ENCODE data around the gene HTR3B.
"Not testable (repeated sequence)": the region's sequence is repeated elsewhere in the genome, so short reads cannot be mapped to it uniquely, and the experiment has no call there.

The HTR3B gene

DNA sequence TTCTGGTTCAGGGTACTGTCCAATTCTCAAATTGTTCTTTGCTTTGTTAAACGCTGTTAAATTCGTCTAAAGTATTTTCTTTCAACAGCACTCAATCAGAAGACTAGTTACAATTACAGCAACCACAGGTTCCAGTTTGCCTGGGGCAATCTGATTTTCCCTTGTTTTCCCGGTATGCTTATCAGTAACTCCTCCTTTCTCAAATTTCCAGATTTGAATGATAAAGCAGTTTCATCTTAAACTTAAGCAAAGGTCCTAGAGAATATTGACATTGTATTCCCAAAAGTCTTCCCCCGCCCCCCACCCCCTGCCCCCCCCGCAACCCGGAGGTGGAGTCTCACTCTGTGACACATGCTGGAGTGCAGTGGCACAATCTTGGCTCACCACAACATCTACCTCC, 18.7 kb upstream of the HTR3B start:
- DNase-seq, result no peak

DNA sequence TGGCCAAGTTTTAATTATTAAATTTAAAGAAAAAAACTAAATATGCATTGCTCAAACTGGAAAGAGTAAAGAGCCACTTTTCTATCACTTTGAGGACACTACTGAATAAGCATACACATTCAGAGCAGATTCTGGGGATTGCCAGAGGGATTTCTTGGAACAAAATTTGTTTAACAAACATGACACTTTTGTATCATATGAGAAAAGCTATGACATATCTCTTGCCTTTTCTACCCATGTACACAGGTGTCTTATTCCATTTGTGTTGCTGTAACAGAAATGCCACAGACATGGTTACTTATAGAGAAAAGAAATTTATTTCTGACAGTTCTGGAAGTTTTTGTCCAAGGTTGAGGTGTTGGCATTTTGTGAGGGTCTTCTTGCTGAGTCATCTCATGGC, 15.7 kb upstream of the HTR3B start:
- no peak for DNase-seq

DNA sequence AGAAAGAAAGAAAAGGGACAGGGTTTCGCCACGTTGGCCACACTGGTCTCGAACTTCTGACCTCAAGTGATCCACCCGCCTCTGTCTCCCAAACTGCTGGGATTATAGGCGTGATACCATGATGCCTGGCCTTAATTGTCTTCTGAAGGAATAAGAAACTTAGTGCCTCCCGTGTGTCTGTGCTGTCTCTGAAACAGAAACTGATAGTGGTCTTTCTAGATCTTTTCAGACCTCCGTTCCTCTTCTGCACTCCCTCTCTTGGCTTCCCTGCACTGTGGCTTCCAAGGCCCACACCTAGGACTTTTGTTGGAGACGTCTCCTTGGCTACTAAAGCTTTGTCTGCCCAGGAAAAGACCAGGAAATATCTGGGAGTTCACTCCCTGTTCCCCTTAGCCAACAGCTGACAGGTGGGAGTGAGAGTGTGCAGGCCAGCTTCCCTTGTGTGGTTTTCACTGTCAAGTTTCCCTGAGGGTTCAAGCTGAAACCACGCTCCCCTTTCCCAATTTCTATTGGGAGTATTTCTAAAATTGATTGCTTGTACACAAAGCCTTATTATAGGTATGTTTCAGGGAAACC, 10.1 kb upstream of the HTR3B start:
- no peak for DNase-seq

DNA sequence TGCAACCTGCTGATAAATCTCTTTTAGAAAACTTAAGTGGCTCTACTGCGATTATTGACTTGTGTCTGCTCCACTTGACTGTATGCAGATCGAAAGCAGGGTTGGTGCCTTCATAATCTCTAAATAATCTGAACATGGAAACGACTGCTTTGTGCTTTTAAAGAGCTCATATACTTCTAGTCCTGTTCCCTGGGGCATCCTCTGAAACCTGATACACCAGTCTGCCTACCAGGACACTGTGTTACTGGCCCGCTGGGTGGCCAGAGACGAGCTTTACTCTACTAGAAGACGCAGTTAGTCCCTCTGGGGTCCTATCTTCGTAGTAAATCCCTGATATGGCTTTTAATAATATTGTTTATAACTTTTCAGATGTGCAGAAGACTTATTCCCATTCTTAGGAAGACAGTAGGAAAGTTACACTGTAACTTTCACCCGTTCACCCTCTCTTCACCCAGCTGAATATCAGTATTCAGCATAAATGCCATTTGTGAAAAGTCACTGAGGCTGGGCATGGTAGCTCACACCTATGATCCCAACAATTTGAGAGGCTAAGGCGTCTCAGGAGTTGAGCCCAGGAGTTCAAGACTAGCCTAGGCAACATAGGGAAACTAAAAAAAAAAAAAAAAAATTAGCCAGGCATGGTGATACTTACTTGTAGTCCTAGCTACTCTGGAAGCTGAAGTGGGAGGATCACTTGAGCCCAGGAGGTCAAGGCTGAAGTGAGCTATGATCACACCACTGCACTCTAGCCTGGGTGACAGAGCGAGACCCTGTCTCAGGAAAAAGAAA, 9.0 kb upstream of the HTR3B start:
- no peak for DNase-seq

DNA sequence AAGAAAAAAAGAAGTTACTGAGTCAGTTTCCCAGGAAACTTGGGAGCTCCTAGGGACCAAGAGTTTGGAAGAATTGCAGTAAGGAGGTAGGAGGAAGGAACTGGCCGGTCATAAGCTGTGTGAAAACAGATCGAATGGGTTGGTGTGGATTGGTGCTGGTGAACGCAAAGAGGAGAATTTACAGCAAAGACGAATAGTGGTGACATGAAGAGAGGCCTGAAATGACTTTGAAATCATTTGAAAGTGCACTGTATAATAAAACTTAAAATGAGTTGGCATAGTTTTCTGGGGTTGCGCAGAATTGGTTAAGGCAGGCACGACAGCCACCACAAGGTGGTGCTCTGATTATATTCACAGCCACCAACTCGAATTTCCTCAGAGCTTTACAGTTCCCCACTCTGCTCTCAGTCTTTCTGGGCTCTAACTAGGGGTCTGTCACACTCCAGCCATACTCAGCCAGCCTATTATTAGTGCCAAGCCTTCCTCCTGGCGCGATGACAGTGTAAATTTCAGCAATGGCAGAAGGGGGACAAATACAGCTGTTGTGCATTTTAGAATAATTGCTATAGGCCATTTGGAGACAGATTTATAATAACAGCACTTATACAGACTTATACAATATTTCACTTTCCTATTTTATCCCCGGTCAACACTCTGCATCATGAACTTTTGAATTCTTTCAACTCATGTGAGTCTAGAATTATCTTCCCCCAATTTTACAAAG, 8.3 kb upstream of the HTR3B start:
- peak; percentile 38 for DNase-seq

DNA sequence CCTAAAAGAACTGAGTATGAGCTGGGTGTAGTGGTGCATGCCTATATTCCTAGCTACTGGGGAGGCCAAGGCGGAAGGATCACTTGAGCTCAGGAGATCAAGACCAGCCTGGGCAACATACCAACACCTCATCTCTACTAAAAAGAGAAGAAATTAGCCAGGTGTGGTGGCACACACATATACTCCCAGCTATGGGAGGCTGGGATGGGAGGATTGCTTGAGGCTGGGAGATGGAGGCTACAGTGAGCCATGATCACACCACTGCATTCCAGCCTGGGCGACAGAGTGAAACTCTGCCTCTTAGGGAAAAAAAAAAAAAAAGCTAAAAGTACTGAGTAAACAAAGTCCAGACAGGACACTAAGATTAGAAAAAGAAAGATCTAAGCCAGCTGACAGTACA, 3.5 kb upstream of the HTR3B start:
- DNase-seq, result no peak

DNA sequence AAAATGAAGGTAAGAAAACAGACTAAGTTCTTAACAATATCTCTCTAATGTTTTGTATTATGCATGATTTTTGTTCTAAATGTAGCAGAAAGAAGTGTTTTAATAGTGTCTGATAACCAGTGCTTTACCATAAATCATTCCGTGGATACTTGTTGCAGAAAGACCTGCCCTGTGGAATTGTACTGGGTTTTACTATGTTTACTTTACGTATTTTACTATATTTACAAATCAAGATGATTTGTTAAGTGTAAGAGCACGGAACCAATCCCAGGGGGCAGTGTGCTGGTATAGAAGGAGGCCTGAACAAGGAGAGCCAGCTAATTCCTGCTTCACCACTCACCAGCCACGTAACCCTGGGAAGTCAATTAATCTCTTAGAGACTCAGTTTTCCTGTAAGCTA, 1.4 kb downstream of the HTR3B start:
- no peak for DNase-seq

DNA sequence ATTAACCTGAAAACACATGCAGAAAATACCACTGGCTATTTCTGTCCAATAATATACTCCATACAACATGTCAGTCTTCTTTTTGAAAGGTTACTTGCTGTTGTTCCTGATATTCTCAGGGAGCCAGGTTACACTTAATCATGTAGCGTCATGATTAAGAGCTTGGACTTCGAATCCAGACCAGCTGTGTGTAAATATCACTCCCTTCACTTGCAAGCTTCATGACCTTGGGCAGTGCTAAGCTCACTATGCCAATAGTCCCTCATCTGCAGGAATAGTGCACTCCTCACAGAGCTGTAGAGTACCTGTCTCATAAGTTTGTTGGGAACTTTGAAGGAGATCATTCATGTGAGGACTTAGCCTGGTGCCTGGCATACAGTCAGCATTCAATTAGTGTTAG, 1.9 kb downstream of the HTR3B start:
- DNase-seq, result no peak

DNA sequence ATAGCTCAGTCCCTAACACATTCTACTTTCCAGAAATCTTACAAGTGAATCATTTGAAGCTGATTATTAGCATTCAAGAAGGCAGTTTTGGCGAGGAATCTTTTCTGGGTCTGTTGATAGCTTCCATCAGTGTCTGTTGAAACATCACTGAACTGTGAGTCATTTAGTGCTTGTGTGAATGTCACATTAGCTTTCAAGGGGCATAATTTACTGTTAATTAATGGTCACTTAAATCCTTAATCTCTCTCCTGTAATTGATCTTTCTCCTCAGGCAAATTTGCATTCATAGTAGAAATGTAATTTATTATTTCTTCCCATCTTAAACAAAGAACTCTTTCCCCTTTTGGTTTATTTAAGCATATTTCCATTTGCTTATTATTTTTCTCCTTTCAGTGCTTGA, 2.6 kb downstream of the HTR3B start:
- DNase-seq, result no peak

DNA sequence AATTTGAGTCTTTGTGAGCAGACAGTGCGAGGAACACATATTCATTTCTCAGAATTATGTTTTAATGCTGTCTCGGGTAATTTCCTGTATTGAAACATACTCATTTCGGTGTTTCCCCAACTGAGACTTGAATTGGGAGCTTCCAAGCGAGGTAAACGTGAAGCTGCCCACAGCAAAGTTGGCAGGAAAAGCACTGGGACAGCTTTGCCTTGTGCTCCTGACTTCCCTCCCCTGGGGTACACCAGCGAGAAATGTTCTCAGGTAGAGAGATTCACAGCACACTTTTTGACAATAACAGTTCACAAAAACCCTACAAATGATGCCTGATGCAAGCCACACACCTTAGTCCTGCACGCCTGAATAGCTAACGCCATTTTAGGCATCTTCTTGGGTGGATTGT, 3.1 kb downstream of the HTR3B start:
- DNase-seq, result no peak

DNA sequence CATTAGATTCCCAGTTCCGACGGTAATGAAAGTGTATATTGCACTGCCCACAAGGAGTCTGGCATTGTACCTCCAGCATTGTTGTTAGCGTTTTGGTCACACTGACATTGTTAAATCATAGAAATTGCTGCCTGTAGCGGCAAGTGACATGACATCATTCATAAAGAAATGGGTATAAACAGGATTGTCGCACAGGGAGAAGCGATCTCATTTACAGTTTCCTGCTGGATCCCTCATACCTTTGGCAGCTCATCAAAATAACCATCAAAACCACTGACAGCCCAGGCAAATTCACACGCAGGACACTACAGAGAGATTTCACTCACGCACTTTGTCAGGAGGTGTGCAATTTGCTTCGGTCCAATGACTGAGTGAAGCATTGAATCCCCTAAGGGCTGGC, 3.5 kb downstream of the HTR3B start:
- no peak for DNase-seq

DNA sequence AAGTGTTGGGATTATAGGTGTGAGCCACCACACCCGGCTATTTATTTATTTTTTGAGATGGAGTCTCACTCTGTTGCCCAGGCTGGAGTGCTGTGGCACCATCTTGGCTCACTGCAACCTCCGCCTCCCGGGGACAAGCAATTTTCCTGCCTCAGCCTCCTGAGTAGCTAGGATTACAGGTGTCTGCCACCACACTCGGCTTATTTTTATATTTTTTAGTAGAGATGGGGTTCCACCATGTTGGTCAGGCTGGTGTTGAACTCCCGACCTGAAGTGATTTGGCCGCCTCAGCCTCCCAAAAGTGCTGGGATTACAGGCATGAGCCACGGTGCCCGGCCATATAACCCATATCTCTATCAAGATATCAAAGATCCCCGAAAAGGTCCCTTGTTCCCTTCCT, 6.9 kb downstream of the HTR3B start:
- not testable (repeated sequence) for DNase-seq

DNA sequence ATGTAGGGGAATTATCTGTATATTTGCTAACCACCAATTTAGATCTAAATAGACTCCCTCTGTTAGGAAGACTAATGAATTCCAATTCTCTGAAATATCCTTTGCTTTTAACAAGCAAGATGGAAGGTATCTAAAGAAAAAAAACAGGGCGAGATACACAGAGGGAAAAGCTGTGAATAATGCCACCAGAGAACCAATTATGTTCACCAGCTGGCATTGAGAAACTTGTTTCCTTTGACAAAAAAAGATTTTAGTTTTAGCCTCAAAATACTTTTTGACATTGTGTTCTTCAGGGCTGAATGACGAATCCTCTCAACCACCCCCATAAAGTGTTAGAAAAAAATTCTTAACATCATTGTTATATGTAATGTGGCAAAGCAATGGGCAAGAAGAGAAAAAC, 19.0 kb downstream of the HTR3B start:
- no peak for DNase-seq

DNA sequence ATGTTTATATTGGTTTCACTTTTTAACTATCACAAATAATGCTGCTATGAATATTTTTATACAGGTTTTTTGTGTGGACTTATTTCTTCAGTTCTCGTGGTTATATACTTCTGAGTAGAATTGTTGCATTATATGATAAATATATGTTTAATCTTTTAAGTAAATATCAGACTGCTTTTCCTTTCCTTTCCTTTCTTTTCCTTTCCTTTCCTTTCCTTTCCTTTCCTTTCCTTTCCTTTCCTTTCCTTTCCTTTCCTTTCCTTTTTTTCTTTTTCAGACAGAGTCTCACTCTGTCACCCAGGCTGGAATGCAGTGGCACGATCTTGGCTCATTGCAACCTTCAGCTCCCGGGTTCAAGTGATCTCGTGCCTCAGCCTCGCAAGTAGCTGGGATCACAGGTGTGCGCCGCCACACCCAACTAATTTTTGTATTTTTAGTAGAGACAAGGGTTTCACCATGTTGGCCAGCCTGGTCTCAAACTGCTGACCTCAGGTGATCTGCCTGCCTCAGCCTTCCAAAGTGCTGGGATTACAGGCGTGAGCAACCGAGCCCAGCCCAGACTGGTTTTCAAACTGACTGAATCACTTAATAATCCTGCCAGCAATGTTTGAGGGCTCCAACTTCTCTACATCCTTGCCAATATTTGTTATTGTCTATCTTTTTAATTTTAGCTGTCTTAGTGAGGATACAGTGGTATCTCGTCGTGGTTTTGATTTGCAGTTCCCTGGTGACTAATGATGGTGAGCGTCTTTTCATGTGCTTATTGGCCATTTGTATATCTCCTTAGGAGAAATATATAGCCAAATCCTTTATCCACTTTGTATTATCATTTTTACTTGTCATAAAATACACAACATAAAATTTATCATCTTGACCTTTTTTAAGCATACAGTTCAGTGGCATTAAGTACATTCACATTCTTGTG, 21.9 kb downstream of the HTR3B start:
- no peak for DNase-seq

DNA sequence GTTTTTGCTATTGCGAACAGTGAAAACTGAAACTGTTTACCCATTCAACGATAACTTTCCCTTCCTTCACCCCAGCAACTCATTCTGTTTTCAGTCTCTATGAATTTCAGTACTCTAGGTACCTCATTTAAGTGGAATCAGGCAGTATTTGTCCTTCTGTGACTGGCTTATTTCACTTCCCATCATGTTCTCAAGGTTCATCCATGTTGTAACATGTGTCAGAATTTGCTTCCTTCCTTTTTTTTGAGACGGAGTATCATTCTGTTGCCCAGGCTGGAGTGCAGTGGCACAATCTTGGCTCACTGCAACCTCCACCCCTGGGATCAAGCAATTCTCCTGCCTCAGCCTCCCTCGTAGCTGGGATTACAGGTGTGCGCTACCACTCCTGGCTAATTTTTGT, 23.7 kb downstream of the HTR3B start:
- DNase-seq, result no peak

DNA sequence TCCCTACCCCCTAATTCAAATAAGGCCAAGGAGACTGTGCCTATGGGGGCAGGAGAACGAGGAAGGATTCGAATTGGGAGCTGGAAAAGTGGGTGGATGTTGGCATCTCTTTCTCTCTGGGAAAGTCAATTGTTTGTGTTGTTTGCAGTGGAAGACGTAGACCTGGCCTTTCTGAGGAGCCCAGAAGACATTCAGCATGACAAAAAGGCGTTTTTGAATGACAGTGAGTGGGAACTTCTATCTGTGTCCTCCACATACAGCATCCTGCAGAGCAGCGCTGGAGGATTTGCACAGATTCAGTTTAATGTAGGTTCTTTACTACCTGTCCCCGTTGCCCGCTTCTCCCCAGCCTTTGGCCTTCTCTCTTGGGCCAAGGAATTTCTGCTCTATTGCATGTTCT, 28.2 kb downstream of the HTR3B start:
- DNase-seq, result no peak

DNA sequence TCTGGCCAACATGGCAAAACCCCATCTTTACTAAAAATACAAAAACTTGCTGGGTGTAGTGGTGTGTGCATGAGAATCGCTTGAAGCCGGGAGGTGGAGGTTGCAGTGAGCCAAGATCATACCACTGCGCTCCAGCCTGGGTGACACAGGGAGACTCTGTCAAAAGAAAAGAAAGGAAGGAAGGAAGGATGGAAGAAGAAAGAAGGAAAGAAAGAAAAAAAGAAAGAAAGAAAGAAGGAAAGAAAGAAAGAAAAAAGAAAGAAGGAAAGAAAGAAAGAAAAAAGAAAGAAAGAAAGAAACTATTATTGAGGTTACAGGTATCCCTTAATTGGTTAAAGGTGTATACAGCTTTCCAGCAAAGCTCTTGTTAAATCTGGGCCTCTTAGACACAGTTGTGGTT, 29.6 kb downstream of the HTR3B start:
- DNase-seq, result not testable (repeated sequence)

DNA sequence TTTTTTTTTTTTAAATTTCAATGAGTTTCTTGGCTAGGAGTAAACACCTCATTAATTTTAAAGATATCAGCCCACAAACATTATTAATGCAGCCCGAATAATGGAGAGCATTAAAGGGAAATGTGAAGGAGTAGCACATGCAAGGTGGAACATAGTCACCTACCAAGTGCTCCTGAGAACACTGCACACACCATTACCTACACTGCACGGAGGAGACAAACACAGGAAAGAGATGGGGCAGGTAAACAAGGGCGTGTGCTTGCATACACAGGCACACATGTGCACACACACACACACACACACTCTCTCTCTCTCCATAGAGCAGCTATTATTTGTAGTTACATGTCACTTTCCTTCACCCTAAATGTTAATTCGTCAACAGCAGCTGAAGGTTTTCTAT, 30.2 kb downstream of the HTR3B start:
- DNase-seq, result no peak

DNA sequence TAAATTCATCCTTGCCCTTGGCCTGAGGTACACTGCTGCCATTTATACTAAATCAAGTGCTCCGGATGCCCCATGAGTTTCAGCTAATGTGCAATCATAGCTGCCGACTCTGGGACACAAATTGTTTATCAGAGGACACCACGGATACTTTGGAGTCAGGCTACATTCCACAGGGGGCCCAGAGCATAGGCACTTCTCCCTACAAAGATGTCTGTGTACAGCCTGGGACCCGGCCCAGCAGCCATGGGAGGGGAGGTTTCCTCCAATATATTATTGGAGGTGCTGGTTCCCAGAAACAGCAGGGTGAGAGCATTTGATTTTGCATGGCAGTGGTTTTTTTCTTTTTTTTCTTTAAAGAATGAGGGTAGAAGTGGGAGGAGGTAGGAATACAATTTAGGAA, 31.3 kb downstream of the HTR3B start:
- DNase-seq, result no peak

DNA sequence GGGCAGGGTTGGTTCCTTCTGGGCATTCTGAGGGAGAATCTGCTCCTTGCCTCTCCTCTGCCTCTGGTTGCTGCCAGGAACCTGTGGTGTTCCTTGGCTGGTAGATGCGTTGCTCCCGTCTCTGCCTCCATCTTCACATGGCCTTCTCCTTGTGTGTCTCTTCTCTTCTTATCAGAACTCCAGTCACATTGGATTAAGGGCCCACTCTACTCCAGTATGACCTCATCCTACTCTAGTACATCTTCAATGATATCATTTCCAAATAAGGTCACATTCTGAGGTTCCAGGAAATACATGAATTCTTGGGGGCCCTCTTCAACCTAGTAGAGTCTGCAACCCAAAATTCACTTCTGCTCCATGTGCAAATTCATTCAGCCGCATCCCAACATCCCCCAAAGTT, 33.3 kb downstream of the HTR3B start:
- DNase-seq, result no peak

DNA sequence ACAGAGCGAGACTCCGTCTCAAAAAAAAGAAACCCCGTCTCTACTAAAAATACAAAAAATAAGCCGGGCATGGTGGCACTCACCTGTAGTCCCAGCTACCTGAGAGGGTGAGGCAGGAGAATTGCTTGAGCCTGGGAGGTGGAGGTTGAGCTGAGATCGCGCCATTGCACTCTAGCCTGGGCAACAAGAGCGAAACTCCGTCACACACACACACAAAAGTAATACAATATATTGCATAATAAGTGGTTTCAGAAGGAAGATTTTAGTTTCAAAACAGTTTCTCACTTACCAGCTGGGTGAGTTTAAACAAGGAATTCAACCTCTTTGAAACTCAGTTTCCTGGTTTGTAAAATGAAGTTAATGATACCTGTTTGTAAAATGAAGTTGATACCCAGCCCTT, 37.7 kb downstream of the HTR3B start:
- no peak for DNase-seq

DNA sequence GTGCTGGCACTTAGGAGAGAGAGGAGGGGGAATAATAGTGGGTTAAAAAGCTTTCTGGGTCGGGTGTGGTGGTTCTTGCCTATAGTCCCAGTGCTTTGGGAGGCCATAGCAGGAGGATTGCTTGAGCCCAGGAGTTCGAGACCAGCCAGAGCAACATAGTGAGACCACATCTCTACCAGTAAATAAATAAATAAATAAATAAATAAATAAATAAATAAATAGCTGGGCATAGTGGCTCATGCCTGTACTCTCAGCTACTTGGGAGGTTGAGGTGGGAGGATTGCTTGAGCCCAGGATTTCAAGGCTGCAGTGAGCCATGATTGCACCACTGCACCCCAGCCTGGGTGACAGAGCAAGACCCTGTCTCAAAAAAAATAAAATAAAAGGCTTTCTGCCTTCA, 41.6 kb downstream of the HTR3B start:
- DNase-seq, result not testable (repeated sequence)

DNA sequence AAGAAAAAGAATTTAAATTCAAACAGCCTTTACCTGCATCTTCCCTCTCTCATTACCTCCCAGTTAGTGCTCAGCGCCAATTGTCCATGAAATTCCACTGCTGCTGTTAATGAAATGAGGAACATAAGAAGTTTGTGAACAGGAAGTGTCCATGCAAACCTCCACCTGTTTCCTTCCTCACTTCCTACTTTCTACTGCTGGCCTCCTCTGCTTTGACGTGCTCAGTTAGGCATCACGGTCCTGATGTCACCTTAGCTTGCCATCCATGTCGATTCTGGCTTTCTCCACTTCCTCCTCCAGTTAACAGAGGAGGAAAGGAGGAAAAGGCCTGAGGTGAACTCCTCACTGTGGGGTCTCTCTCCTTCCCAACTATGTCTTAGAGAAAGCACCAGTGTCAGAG, 43.4 kb downstream of the HTR3B start:
- DNase-seq, result no peak

Data from stimulated activated CD8-positive, alpha-beta memory T cell treated with anti-CD3 and anti-CD28 coated beads, Interleukin-4, amount 100 ng/mL, for 48 hours (primary cell).